Jurkat, Clone E6-1 (cell line): ENCODE data around the gene KCNE4.

Experiments used
- DNase-seq: peaks from one replicate; pipeline ENCODE4 v3.0.0-alpha.2; 2011; ENCODE audit warnings: low read depth, low spot score
- H3K4me3 ChIP-seq: 2 replicates; pipeline ENCODE4 v1.5.1; 2011; ENCODE audit warnings: mild to moderate bottlenecking, low read length, control low read depth, moderate library complexity

Gene KCNE4

DNA sequence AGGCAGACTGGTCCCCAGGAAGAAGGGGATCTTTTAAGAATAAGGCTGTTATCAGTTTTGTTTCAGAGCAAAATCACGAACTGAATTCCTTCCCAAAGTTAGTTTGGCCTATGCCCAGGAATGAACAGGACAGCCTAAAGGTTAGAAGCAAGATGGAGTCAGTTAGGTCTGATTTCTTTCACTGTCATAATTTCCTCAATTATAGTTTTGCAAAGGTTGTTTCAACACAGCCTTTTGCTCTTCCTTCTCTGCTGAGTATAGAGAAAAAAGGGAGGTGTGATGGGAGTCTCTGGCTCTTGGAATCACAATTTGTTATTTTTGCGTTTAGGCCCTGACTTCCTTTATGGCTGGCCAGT lies 14.6 kb upstream of the KCNE4 start:
- no peak for DNase-seq
- no peak overlapping the region for H3K4me3 ChIP-seq

DNA sequence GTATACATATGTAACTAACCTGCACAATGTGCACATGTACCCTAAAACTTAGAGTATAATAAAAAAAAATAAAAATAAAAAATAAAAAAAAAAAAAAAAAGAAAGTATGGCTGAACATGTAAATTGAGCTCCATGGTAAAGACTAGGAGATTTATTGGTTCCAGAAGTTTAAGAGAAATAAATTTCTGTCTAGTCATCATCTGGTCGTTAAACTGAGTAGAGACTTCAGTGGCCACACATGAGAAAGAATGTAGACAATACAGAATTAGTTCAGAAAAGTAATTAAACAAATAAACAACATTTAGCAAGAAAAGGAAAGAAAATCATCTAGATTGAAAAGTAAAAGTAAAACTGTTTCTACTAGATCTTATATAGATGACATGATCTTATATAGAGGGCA lies 12.4 kb upstream of the KCNE4 start:
- no peak overlapping the region for H3K4me3 ChIP-seq
- no peak for DNase-seq

DNA sequence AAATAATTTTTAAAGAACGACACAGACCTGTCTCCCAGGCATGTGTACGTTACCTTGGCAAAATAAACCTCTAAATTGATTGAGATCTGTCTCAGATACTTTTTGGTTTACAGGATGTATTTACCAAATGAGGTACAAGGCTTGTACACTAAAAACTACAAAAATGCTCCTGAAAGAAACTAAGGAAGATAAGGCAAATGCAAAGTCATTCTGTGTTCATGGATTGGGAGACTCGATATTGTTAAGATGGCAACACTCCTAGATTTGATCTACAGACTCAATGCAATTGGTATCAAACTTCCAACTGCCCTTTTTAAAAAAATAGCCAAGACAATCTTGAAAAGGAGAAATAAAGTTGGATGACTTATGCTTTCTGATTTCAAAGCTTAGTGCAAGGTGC lies 11.5 kb upstream of the KCNE4 start:
- DNase-seq = no peak
- H3K4me3 ChIP-seq = no peak overlapping the region

DNA sequence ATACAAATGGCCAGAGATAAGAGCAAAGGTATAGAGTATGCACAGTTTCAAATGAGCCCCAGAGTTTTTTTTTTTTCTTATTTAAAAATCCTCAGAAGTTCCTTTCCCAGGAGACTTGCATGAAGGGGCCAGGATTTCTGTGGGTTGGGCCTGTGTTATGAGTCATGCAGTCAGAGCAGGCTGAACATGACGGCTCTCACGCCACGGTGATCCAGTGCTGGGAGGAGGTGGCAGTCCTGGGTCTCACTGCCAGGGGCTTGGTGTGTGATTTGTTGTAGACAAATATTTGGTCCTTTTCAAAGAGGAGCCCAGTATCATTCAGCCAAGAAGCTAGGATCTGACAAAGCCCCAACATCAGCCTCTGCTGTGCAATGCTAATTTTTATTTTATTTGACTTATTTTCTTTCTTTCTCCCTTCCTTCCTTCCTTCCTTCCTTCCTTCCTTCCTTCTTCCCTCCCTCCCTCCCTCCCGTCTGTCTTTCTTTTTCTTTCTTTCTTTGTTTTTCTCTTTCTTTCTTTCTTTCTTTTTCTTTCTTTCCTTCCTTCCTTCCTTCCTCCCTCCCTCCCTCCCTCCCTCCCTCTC lies 10.4 kb upstream of the KCNE4 start:
- H3K4me3 ChIP-seq = no peak overlapping the region
- no peak for DNase-seq

DNA sequence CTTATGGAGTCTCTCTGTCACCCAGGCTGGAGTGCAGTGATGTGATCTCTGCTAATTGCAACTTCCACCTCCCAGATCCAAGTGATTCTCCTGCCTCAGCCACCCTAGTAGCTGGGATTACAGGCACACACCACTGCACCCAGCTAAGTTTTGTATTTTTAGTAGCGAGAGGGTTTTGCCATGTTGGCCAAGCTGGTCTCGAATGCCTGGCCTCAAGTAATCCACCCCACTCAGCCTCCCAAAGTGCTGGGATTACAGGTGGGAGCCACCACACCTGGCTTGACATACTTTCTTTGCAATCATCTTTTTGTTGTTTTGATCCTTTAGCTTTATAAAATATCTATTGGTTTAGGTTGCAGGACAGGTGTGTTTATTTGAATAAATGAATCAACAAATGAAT lies 9.7 kb upstream of the KCNE4 start:
- H3K4me3 ChIP-seq = no peak overlapping the region
- no peak for DNase-seq

DNA sequence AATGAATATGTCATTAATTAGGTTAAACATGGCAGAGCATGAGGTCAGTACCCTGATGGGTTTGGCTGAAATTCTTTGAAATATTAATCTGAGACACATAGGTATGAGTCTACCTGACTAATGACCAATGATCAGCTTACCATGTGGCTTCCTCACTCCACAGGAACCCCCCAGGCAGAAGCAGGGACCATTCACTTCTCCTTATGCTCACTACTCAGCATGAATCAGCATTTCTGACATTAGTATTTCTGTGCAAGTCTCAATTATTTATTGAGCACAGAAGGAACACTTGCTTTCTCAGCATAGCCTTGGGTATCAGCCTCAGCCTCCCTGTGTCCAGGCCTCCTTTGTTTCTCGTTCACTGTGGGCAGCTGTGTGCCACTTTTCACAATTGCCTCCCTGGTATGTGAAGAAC lies 9.3 kb upstream of the KCNE4 start:
- DNase-seq = no peak
- H3K4me3 ChIP-seq = no peak overlapping the region

DNA sequence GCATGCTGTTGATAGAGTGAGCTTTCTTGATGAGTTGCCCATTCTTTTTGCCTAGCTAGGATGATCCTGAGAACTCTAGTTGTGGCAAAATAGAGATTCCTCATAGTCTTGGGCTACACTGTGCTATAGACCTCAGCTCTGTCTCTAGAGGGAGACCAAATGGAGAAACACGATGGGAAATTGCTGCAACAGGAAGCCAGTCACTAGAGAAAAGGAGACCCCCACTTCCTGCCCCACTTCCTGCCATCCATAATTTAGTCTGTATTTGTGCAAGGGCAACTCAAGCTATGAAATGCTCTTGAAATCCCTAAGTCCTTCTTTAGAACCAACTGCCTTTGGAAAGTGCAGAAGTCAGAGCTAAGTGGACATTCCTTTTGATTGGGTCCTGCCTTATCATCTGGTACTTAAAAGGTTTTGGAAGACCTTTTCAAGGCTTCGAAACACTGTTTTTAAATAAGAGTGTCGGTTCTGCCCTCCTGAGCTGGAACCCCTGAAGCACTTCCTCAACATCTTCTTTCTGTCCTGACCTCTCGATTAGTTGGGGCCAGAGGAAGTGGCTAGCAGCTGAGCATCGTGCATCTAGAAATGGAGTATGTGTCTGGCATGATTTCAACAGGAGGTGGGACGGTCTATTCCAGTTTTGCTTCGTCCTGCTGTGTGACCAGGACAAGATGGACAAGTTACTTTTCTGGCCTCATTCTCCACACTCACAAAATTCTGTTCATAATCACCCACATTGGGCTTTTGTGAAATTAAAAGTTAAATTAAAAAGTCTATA lies 8.6 kb upstream of the KCNE4 start:
- H3K4me3 ChIP-seq = no peak overlapping the region
- peak; percentile 64 for DNase-seq

DNA sequence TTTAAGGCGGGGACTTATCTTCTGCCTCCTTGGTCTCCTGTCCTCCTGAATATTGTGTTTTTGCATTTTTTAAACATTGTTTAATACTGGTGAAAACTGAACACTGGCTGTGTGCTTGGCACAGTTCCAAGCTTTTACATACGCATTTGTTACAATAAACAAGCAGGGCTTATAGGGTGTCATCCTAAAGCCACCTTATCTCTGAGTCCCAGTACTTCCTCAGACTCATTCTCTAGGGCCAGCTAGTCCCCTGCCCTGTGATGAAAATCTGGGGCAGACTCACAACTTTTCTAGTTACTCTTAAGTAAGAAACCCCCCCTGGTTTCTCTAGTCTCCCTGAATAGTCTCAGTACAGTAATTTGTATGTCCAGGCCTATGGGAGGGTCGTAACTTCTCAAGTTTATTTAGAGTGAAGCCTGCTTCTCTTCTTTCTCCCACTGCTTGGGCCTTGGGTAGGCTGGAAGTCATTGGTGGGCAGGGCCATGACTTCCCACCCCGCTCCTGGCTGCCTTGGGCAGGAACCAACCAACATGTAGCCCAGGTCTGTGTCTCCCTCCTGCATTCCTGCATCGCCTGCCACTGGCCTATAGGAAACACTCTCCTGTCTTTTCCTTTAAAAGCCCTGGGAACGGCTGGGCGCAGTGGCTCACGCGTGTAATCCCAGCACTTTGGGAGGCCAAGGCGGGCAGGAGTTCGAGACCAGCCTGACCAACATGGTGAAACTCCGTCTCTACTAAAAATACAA lies 7.7 kb upstream of the KCNE4 start:
- peak; percentile 14 for DNase-seq
- H3K4me3 ChIP-seq = no peak overlapping the region

DNA sequence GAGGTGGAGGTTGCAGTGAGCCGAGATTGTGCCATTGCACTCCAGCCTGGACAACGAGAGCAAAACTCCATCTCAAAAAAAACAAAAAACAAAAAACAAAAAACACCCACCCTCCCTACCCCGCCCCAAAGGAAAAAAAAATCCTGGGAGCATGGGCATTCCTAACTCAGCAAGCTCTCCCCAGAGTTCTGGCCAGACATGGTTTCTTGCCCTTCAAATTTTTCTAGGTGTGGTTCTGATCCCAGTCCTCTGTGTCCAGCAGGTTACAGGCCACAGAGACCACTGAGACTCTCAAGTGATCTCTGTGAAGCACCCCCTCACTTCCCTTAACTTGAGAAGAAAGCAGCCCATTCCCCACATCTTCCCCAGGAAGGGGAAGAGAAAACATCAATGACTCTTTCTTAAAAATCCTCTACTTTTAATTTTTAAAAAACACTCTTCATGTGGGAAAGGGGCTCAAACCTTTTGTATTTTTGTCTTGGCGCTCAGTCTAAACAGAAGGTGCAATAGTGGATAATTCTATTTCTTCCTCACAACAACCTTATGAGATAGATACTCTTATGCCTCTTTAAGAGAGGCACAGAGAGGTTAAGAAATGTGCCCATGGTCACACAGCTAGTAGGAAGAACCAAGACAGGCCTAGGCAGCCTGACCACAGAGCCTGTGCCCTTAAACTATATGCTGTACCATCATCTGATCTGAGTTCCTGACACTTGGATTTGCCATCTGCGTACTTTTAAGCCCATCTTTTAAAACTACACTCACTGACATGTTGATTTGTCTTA lies 6.9 kb upstream of the KCNE4 start:
- no peak for DNase-seq
- H3K4me3 ChIP-seq = no peak overlapping the region

DNA sequence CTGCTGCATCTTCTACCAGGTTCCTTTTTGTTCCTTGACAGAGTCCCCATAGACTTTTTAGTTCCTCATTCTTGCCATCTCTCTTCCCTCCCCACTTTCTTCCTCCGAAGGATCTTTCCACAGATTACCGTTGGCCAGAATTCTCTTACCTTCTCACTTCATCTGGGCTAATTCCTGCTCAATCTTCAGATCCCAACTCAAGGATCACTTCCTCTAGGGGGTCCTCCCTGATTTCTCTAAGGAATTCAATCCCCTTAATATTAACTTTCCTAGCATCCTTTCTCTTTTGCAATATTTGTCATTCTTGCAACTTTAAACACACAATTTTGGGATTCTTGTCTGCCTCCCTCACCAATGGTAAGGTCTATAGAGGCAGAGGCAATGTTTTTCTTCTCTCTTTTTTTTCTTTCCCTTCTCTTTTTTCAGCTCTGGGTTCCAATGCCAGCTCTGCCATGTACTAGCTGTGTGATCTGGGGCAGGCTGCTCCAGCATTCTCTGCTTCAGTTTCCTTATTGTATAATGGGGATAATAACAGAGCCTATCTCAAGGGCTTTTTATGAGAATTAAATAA lies 5.4 kb upstream of the KCNE4 start:
- H3K4me3 ChIP-seq = no peak overlapping the region
- DNase-seq = no peak

DNA sequence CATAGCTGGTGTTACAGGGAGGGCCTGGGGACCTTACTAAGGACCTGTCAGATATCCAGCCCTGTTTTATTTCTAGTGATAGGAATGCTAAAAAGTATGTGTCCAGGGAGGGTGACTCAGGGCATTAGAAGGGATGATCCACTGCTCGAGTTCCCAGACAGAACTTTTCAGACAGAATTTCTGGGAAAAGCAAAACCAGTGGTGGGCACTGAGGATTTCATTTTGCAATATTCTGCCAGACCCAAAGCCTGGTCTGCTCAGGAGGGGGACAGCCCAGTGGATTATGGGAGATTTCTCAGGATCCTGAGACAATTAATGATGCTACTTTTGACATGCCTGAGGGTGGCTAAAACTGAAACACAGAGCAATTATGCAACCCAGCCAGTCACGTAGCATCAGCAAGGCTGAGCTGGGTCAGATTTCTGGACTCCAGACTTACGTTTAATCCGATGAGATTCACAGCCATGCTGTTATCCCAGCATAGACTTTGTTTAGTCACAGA lies 4.7 kb upstream of the KCNE4 start:
- DNase-seq = no peak

DNA sequence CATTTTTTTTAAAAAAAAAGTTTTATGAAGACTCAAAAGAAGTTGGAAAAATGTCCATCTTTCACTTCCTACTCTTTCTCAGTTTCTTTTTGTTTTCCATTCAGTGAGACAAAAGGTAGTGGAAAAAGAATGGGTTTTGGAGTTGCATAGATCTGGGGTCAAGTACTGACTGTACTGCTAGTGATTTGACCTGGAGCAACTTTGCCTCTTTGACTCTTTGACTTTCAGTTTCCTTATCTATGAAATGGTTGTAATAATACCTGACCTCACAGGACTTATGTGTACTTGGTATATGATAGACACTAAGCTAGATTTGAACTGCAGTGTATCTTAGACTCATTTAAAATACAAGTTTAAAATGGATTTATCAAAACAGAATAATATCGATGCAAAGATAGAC lies 3.5 kb upstream of the KCNE4 start:
- no peak for DNase-seq
- no peak overlapping the region for H3K4me3 ChIP-seq

More for the DNA sequence above, 4.7 kb upstream of the KCNE4 start:
- no peak overlapping the region for H3K4me3 ChIP-seq

DNA sequence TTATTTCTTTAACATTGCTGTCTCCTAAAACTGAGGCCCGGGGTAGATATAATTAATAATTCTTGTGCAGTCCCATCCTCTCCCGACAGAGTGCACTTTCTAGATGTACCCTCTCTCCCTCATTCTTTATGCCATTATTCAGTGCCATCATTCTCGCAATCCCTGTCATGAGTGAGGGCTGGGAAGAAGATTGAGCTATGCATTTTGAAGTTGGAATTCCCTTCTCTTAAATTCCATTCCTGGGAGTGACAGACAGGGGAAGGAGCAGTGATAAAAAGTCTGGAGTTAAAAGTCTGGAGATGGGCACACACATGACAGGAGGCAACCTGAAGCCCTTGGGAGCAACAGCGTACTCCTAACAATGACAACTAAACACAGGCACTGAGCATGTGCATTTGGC lies 2.6 kb upstream of the KCNE4 start:
- DNase-seq = no peak
- H3K4me3 ChIP-seq = no peak overlapping the region

DNA sequence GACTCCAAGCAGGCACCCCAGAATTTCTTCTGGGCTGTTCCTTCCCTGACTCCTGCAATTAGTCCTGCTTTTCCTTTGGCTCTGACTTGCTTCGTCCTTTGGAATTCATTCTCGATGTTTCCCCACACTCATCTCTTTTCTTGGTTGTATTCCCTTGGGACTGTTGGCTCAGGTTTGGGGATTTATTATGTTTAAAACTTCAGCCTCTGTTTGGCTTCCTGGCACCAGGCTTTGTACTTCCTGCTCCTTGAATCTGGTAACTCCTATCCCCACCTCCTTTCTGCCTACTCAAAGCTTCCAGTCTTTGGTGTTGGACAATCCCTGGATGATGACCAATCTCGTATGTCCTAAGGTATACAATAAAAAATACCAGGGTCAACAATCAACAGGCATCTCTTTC lies 1.8 kb upstream of the KCNE4 start:
- no peak for DNase-seq
- no peak overlapping the region for H3K4me3 ChIP-seq

DNA sequence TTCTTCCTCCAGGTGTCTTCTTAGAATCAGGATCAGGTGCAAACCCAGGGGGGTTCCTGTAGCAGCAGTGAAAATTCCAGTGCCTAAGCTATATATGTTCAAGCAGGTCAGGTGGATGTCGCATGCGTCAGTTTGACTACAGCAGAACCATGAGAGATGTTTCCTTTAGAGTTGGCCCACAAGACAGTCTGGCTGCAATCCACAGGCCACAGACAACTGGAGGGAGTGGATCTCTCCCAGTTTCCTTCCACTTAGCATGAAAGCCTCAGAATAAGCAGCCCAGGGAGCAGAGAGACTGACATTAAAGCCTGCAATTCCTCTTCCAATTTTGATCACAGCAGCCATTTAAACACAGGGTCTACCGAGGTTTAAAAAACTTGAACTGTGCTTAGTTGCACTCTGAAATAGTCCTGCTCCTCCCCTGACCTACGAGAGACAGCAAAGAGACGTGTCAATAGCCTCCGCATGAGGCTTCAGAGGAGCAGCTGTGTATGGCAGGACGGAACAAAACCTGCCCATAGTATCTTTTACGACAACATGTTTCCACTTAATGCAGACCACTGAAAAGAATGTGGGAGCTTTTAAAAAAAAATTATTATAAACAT lies 988 bp upstream of the KCNE4 start:
- H3K4me3 ChIP-seq = no peak overlapping the region
- no peak for DNase-seq

DNA sequence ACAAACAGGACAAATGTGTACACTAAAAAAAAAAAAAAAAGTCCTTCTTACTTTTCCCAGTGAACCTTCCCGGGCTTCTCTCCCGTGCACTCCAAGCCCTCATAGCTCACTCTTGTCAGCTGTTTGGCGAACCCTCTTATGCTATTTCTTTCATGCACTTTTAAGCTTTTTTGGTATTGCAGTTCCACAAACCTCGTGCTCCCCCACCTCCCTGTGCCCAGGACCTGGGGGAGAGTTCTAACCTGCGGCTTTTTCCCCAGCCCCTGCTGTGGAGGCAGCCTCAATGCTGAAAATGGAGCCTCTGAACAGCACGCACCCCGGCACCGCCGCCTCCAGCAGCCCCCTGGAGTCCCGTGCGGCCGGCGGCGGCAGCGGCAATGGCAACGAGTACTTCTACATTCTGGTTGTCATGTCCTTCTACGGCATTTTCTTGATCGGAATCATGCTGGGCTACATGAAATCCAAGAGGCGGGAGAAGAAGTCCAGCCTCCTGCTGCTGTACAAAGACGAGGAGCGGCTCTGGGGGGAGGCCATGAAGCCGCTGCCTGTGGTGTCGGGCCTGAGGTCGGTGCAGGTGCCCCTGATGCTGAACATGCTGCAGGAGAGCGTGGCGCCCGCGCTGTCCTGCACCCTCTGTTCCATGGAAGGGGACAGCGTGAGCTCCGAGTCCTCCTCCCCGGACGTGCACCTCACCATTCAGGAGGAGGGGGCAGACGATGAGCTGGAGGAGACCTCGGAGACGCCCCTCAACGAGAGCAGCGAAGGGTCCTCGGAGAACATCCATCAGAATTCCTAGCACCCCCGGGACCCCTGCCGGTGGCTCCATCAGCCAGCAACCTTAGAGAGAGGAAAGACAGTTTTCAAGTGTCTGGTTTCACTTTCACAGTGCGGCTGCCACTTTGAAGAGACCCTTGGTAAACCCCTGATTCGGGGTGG lies 826 bp downstream of the KCNE4 start:
- DNase-seq = no peak
- no peak overlapping the region for H3K4me3 ChIP-seq

DNA sequence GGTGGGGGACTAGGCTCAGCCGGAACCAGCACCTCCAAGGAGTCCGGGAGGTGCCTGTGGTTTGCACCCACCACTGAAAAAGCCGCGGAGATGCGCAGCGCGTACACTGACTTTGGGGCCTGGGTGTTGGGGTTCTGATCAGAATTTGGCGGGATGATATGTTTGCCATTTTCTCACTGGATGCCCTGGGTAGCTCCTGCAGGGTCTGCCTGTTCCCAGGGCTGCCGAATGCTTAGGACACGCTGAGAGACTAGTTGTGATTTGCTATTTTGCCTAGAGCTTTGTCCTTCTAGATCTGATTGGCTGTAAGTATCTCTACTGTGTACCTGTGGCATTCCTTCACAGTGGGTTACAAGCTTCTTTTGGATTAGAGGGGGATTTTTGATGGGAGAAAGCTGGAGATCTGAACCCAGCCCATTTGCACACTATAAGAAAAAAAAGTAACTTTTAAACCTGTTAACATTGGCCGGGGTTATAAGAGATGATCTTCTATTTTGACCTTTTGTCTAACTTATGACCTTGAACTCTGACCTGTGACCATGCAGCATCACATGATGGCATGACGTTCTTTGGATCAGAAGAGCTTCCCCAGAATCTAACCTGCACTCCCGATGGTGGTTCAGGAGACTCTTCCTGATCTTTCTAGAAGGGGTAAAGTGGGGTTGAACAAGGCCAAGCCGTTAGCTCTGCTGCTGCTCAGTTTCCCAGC lies 1.6 kb downstream of the KCNE4 start:
- no peak for DNase-seq
- H3K4me3 ChIP-seq = no peak overlapping the region
